Measurements from ENCODE around the gene PKP1. TPM values are rescaled to one million over a fixed set of nuclear protein-coding genes. Genes with fewer than 3 reads are reported as not detected.

Gene PKP1
- total and polyA plus RNA-seq, 10 of the 15 experiments (the other 5 are each of a cell fraction or from before 2014, with no cell fraction given), result 0.03 TPM; not detected in 9

- no peak overlapping the region for H3K4me2 ChIP-seq (ENCODE audit: control insufficient read depth, insufficient read depth)
- H3K36me3 ChIP-seq (ENCODE audit: control insufficient read depth in 2 of 2, insufficient read depth in 2 of 2, low read length in 1 of 2), result no peaks in the 10 kb centered on the region
- H3K9ac ChIP-seq (ENCODE audit: control insufficient read depth, insufficient read depth, low read length), result no peak overlapping the region
- POLR2A ChIA-PET, result interaction anchor here (0.5 kb wide), 1 partner anchor 572 kb away, joined by 3 read pairs; no protein-coding TSS in a partner anchor
- SMC1A ChIA-PET (ENCODE audit: uncharacterized antibody, unreplicated experiment), result interaction anchor here (1.0 to 2.3 kb wide), 4 partner anchors 12 to 106 kb away, joined by 3 to 11 read pairs (median 6); no protein-coding TSS in a partner anchor
- intact Hi-C loops (cut with micrococcal nuclease; ENCODE audit: unreplicated experiment), result loop anchor here (1.0 to 10.0 kb wide), 2 partner anchors 107 to 276 kb away; no protein-coding TSS in a partner anchor
- FAIRE-seq, result no peak
- peaks cover 1 to 4% of the 10 kb centered on the region in 2 experiments for H3K27me3 ChIP-seq (replicated peaks in 1 of 2; ENCODE audit: control insufficient read depth in 2 of 2, insufficient read depth in 2 of 2, low read length in 1 of 2)
- no peak overlapping the region for H3K27ac ChIP-seq (ENCODE audit: control insufficient read depth, insufficient read depth)
- no peaks in the 10 kb centered on the region for H4K20me1 ChIP-seq (ENCODE audit: control insufficient read depth, insufficient read depth)
- H3K79me2 ChIP-seq (ENCODE audit: control insufficient read depth, insufficient read depth, low read length), result no peaks in the 10 kb centered on the region
- CTCF ChIA-PET, result interaction anchor here (0.9 to 3.6 kb wide), 9 partner anchors 12 to 403 kb away, joined by 3 to 36 read pairs (median 7); no protein-coding TSS in a partner anchor
- H3K4me3 ChIP-seq, result no peak overlapping the region
- no TSS peak for BruUV-seq (replicated peaks)
- H3K4me1 ChIP-seq (ENCODE audit: control insufficient read depth, insufficient read depth, low read length), result no peaks in the 10 kb centered on the region
- no peak for DNase-seq (ENCODE audit: low read depth, low spot score)
- WGBS (ENCODE audit: insufficient coverage, insufficient replicate concordance, low lambda C conversion rate, missing lambda C conversion rate), result 25% methylated on average over 14 of the region's 15 CpGs
- H3K9me3 ChIP-seq (replicated peaks; ENCODE audit: control insufficient read depth, insufficient read depth, low read length), result no peaks in the 10 kb centered on the region
- peak; percentile 15; the same call in 1 of the 3 replicates for ATAC-seq
- H2AFZ ChIP-seq (ENCODE audit: control insufficient read depth, low read depth, low read length), result no peak overlapping the region
- RAD21 ChIA-PET (ENCODE audit: unreplicated experiment), result interaction anchor here (0.8 to 1.6 kb wide), 3 partner anchors 12 to 48 kb away, joined by 3 to 6 read pairs (median 3); no protein-coding TSS in a partner anchor
- in situ Hi-C loops (cut with MboI), result no loop called here
- TF ChIP-seq USF2 (IDR thresholded peaks at IDR 0.05; ENCODE audit: borderline replicate concordance, low read depth, low read length) (no peak), CHD1 (IDR thresholded peaks at IDR 0.05; ENCODE audit: low read depth, low read length) (no peak), TAF1 (IDR thresholded peaks at IDR 0.05; ENCODE audit: borderline replicate concordance, low read depth, low read length) (no peak), KLF5 (IDR thresholded peaks at IDR 0.05; ENCODE audit: partially characterized antibody) (no peak), JUND (IDR thresholded peaks at IDR 0.05; ENCODE audit: low read depth, low read length) (no peak), MEF2A (IDR thresholded peaks at IDR 0.05; ENCODE audit: insufficient read depth, low read depth, low read length) (no peak), POLR2A (IDR thresholded peaks at IDR 0.05; ENCODE audit: low read depth, low read length) (no peak), PRDM15 (CRISPR knock-in tag; IDR thresholded peaks at IDR 0.05) (no peak), PKNOX1 (IDR thresholded peaks at IDR 0.05) (no peak), ZSCAN29 (IDR thresholded peaks at IDR 0.05) (no peak), NFXL1 (IDR thresholded peaks at IDR 0.05; ENCODE audit: borderline replicate concordance) (no peak), TCF7 (IDR thresholded peaks at IDR 0.05; ENCODE audit: borderline replicate concordance) (no peak)
- TF ChIP-seq, protein P1, sequence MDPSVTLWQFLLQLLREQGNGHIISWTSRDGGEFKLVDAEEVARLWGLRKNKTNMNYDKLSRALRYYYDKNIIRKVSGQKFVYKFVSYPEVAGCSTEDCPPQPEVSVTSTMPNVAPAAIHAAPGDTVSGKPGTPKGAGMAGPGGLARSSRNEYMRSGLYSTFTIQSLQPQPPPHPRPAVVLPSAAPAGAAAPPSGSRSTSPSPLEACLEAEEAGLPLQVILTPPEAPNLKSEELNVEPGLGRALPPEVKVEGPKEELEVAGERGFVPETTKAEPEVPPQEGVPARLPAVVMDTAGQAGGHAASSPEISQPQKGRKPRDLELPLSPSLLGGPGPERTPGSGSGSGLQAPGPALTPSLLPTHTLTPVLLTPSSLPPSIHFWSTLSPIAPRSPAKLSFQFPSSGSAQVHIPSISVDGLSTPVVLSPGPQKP (IDR thresholded peaks at IDR 0.05; ENCODE audit: low read depth, low read length), result no peak
Observed at GRCh38 chr1:201360901-201361651, 77.8 kb downstream of the PKP1 start.
